Measurements from ENCODE around the gene CCNL1.

- TF ChIP-seq GATA2 (IDR thresholded peaks at IDR 0.05; ENCODE audit: low read depth, low read length) (no peak), GATA3 (IDR thresholded peaks at IDR 0.05; ENCODE audit: low read depth, low read length) (no peak)
These were observed 3.4 kb upstream of the CCNL1 start for GRCh38 chr3:157163217-157163953.

Data from SH-SY5Y (cell line).